Measurements from ENCODE around the gene PGM1. TPM values are rescaled to one million over a fixed set of nuclear protein-coding genes. Genes with fewer than 3 reads are reported as not detected.
"Not testable (repeated sequence)": the region's sequence is repeated elsewhere in the genome, so short reads cannot be mapped to it uniquely, and the experiment has no call there.

Gene PGM1
- total RNA-seq, 1 donor from 2014 or later: 47.3 TPM

DNA sequence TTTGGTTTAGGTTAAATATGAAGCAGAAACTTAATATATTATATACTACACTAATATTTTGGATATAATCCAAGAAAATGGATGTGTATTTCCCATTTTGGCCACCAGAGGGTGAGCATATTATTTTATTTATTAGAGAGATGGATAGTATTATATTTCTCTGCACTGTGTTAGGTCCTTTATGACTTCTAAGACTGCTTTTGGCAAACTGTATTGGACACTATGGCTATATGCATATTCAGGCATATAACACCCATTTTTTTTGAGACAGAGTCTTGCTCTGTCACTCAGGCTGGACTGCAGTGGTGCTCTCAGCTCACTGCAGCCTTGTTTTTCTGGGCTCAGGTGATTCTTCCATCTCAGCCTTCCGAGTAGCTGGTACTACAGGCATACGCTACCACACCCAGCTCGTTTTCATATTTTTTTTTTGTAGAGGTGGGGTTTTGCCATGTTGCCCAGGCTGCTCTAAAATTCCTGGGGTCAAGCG is 17.8 kb upstream of the PGM1 start:
- Mint-ChIP-seq H3K9me3 (peaks cover 5% of the 10 kb centered on the region), H3K27ac (no peak overlapping the region), H3K4me1 (no peaks in the 10 kb centered on the region), H3K27me3 (no peaks in the 10 kb centered on the region), H3K36me3 (ENCODE audit: low read depth) (peaks cover 6% of the 10 kb centered on the region), H3K4me3 (no peak overlapping the region)
- intact Hi-C loops (cut with micrococcal nuclease): loop anchor here (2.0 to 5.0 kb wide), 2 partner anchors 19 to 672 kb away; no protein-coding TSS in a partner anchor
- DNase-seq: peak; percentile 57

GRCh38 chr1:63586326-63586725 is 6.9 kb upstream of the PGM1 start:
- H3K27me3 Mint-ChIP-seq; H3K27ac Mint-ChIP-seq; intact Hi-C loops (cut with micrococcal nuclease); H3K4me3 Mint-ChIP-seq; H3K9me3 Mint-ChIP-seq: not testable (repeated sequence)
- H3K4me1 Mint-ChIP-seq: peaks cover 14% of the 10 kb centered on the region
- peaks cover 39% of the 10 kb centered on the region for H3K36me3 Mint-ChIP-seq (ENCODE audit: low read depth)
- peak; percentile 47 for DNase-seq

GRCh38 chr1:63590166-63590560 is 3.0 kb upstream of the PGM1 start:
- Mint-ChIP-seq H3K4me1 (peaks cover 31% of the 10 kb centered on the region), H3K4me3 (no peak overlapping the region), H3K27ac (no peak overlapping the region), H3K9me3 (no peaks in the 10 kb centered on the region), H3K27me3 (no peaks in the 10 kb centered on the region), H3K36me3 (ENCODE audit: low read depth) (peaks cover 27% of the 10 kb centered on the region)
- no peak for DNase-seq
- intact Hi-C loops (cut with micrococcal nuclease): loop anchor here (10.0 kb wide), 1 partner anchor 1835 kb away; the partner anchor contains the start of genes LEPR and LEPROT

- intact Hi-C loops (cut with micrococcal nuclease): loop anchor here (2.0 to 10.0 kb wide), 2 partner anchors 226 to 1832 kb away; partner anchors contain the start of genes ALG6, LEPR and LEPROT
- peak overlapping the region; percentile 100 for H3K27ac Mint-ChIP-seq
- H3K4me1 Mint-ChIP-seq: peaks cover 39% of the 10 kb centered on the region
- DNase-seq: no peak
- H3K27me3 Mint-ChIP-seq: no peaks in the 10 kb centered on the region
- peaks cover 28% of the 10 kb centered on the region for H3K36me3 Mint-ChIP-seq (ENCODE audit: low read depth)
- H3K9me3 Mint-ChIP-seq: no peaks in the 10 kb centered on the region
- H3K4me3 Mint-ChIP-seq: peak overlapping the region; percentile 98
These were observed 492 bp upstream of the PGM1 start for GRCh38 chr1:63592536-63593302.

- Mint-ChIP-seq H3K4me3 (peak overlapping the region; percentile 98), H3K4me1 (peaks cover 33% of the 10 kb centered on the region), H3K9me3 (no peaks in the 10 kb centered on the region), H3K27me3 (no peaks in the 10 kb centered on the region), H3K36me3 (ENCODE audit: low read depth) (peaks cover 22% of the 10 kb centered on the region), H3K27ac (peak overlapping the region; percentile 100)
- DNase-seq: peak; percentile 93
- intact Hi-C loops (cut with micrococcal nuclease): loop anchor here (1.0 to 10.0 kb wide), 4 partner anchors 19 to 1831 kb away; partner anchors contain the start of genes ALG6, EFCAB7, ITGB3BP and LEPR
These were observed 835 bp downstream of the PGM1 start for GRCh38 chr1:63593886-63594605.

- intact Hi-C loops (cut with micrococcal nuclease): loop anchor here (2.0 to 10.0 kb wide), 2 partner anchors 21 to 1829 kb away; partner anchors contain the start of genes LEPR and LEPROT
- no peak overlapping the region for H3K27ac Mint-ChIP-seq
- peak; percentile 38 for DNase-seq
- no peaks in the 10 kb centered on the region for H3K9me3 Mint-ChIP-seq
- H3K36me3 Mint-ChIP-seq (ENCODE audit: low read depth): peaks cover 22% of the 10 kb centered on the region
- peak overlapping the region; percentile 30 for H3K4me3 Mint-ChIP-seq
- peaks cover 30% of the 10 kb centered on the region for H3K4me1 Mint-ChIP-seq
- H3K27me3 Mint-ChIP-seq: no peaks in the 10 kb centered on the region
These were observed 2.2 kb downstream of the PGM1 start for GRCh38 chr1:63595435-63595834.

GRCh38 chr1:63599799-63600198 is 6.6 kb downstream of the PGM1 start:
- Mint-ChIP-seq H3K4me3 (no peak overlapping the region), H3K27ac (no peak overlapping the region), H3K9me3 (no peaks in the 10 kb centered on the region), H3K4me1 (peaks cover 14% of the 10 kb centered on the region), H3K36me3 (ENCODE audit: low read depth) (peaks cover 22% of the 10 kb centered on the region), H3K27me3 (no peaks in the 10 kb centered on the region)
- no peak for DNase-seq
- intact Hi-C loops (cut with micrococcal nuclease): loop anchor here (10.0 kb wide), 1 partner anchor 1825 kb away; the partner anchor contains the start of genes LEPR and LEPROT

- H3K4me3 Mint-ChIP-seq: no peak overlapping the region
- no peak overlapping the region for H3K27ac Mint-ChIP-seq
- no peaks in the 10 kb centered on the region for H3K27me3 Mint-ChIP-seq
- H3K36me3 Mint-ChIP-seq (ENCODE audit: low read depth): peaks cover 20% of the 10 kb centered on the region
- H3K9me3 Mint-ChIP-seq: no peaks in the 10 kb centered on the region
- DNase-seq: no peak
- H3K4me1 Mint-ChIP-seq: peaks cover 14% of the 10 kb centered on the region
- intact Hi-C loops (cut with micrococcal nuclease): no loop called here
These were observed 7.0 kb downstream of the PGM1 start for GRCh38 chr1:63600248-63600647.

- intact Hi-C loops (cut with micrococcal nuclease): no loop called here
- Mint-ChIP-seq H3K36me3 (ENCODE audit: low read depth) (peaks cover 13% of the 10 kb centered on the region), H3K4me1 (peaks cover 9% of the 10 kb centered on the region), H3K27ac (no peak overlapping the region), H3K9me3 (no peaks in the 10 kb centered on the region), H3K4me3 (no peak overlapping the region), H3K27me3 (no peaks in the 10 kb centered on the region)
- DNase-seq: no peak
These were observed 7.8 kb downstream of the PGM1 start for GRCh38 chr1:63601061-63601460.

GRCh38 chr1:63601463-63601862 is 8.3 kb downstream of the PGM1 start:
- Mint-ChIP-seq H3K27ac (no peak overlapping the region), H3K4me3 (no peak overlapping the region), H3K36me3 (ENCODE audit: low read depth) (peaks cover 12% of the 10 kb centered on the region), H3K9me3 (no peaks in the 10 kb centered on the region), H3K4me1 (peaks cover 8% of the 10 kb centered on the region), H3K27me3 (no peaks in the 10 kb centered on the region)
- intact Hi-C loops (cut with micrococcal nuclease): no loop called here
- no peak for DNase-seq

DNA sequence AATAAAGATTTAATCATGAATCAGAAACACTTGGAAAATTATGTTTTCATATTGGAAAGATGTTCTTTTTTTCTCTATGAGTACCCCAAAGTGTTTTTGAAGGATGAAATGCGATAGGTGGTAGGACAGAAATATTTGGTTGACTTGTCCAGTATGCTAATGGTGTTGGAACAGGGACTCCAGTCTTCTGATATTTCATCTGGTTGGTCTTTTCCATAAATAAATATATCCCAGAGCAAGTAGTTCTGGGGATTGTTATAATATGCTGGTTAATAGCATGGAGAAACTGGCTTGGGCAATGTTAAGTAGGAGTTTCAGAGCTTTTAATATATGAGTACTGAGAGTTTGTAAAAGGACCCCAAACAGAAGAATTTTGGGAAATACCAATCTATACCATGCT is 8.7 kb downstream of the PGM1 start:
- H3K4me3 Mint-ChIP-seq: no peak overlapping the region
- H3K27me3 Mint-ChIP-seq: no peaks in the 10 kb centered on the region
- no peak for DNase-seq
- intact Hi-C loops (cut with micrococcal nuclease): no loop called here
- H3K9me3 Mint-ChIP-seq: no peaks in the 10 kb centered on the region
- H3K27ac Mint-ChIP-seq: no peak overlapping the region
- H3K4me1 Mint-ChIP-seq: peaks cover 6% of the 10 kb centered on the region
- peaks cover 11% of the 10 kb centered on the region for H3K36me3 Mint-ChIP-seq (ENCODE audit: low read depth)

DNA sequence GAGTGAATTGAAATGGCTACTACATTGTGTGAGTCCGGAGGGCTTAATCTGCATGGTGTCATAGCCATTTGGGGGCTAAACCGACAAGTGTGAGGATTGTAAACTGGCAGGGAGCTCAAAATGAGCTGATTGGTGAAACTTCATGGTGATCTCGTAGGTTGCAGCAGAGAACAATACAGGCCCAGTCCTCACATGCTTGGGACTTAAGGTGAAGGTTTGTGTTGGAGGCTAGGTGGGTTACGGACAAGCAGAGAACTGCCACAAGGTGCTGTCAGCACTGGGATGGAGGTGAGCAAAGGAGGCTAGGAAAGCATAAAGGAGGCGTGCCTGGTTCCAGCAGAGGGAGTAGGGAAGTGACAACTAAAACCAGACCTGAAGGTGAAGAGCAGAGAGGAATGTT is 9.4 kb downstream of the PGM1 start:
- H3K36me3 Mint-ChIP-seq (ENCODE audit: low read depth): peaks cover 9% of the 10 kb centered on the region
- intact Hi-C loops (cut with micrococcal nuclease): no loop called here
- no peaks in the 10 kb centered on the region for H3K9me3 Mint-ChIP-seq
- H3K27me3 Mint-ChIP-seq: no peaks in the 10 kb centered on the region
- H3K27ac Mint-ChIP-seq: no peak overlapping the region
- no peak for DNase-seq
- H3K4me1 Mint-ChIP-seq: peaks cover 4% of the 10 kb centered on the region
- no peak overlapping the region for H3K4me3 Mint-ChIP-seq

DNA sequence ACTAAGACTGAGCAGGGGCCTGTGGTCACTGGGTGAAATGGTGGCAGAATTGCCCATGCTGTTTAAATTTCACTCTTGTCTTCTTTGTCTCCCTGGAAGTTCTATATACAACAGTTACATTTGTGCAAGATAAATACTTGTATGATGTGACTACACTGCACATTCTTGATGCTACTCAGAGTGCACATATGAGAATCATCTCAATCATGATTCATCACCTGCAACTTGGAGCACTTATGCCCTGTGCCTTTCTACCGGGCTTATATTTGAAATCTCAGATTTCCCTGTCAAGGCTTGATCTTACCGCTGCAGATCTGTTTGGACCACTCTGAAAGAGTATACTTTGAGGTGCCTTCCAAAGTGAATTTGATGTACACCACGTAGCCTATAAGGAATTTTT is 10.6 kb downstream of the PGM1 start:
- peaks cover 4% of the 10 kb centered on the region for H3K4me1 Mint-ChIP-seq
- H3K4me3 Mint-ChIP-seq: no peak overlapping the region
- peaks cover 9% of the 10 kb centered on the region for H3K36me3 Mint-ChIP-seq (ENCODE audit: low read depth)
- intact Hi-C loops (cut with micrococcal nuclease): no loop called here
- H3K27ac Mint-ChIP-seq: no peak overlapping the region
- no peak for DNase-seq
- no peaks in the 10 kb centered on the region for H3K9me3 Mint-ChIP-seq
- no peaks in the 10 kb centered on the region for H3K27me3 Mint-ChIP-seq

- intact Hi-C loops (cut with micrococcal nuclease): no loop called here
- Mint-ChIP-seq H3K4me1 (peaks cover 9% of the 10 kb centered on the region), H3K36me3 (ENCODE audit: low read depth) (peaks cover 4% of the 10 kb centered on the region), H3K4me3 (no peak overlapping the region), H3K27ac (no peak overlapping the region), H3K9me3 (no peaks in the 10 kb centered on the region), H3K27me3 (no peaks in the 10 kb centered on the region)
- no peak for DNase-seq
These were observed 14.1 kb downstream of the PGM1 start for GRCh38 chr1:63607322-63607721.

Measured in activated CD4-positive, alpha-beta T cell treated with anti-CD3 and anti-CD28 coated beads, Interleukin-2, amount 10 ng/mL, durations not matched to agents 24 days and 14 days (primary cell).